Testis (tissue), 2 donors: Measurements from ENCODE around the gene IL5RA.

Experiments
- POLR2A ChIP-seq: fragments of 450-650 bp; IDR thresholded peaks from one replicate; pipeline ENCODE4 v1.6.1; 2017; ENCODE audit warnings: antibody characterized with exemption, mild to moderate bottlenecking, moderate library complexity
- TF ChIP-seq, protein P1 (sequence below), 3 experiments: fragments of 450-650 bp in 2 of 3; fragments of 200-600 bp in 1 of 3; sonication (generic) in 1 of 3; IDR thresholded peaks; one replicate each; pipeline ENCODE4 v1.5.1; 2016 to 2019; ENCODE audit warnings: antibody characterized with exemption in 3 of 3, mild to moderate bottlenecking in 2 of 3, moderate library complexity in 1 of 3

DNA sequence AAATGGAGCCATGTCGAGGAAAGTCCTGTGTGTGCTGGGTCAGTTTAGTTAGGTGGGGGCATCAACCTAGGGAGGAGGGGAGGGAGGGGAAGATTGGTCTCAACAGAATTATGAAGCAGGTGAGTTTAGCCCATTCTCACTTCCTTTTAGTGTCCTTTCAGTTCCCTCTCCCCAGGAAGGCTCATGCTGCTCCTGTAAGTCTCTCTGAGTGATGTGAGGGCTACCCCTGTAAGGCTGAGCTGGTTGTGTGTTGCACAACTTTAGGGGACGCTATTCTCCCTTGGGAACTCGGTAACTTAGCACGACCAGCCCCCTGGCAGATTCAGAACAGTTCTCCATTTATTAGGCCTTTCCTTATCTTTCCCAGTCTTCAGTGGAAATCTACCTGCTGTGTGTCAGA is 21.2 kb downstream of the IL5RA start:
- no peak for TF ChIP-seq POLR2A
- TF ChIP-seq, protein P1, sequence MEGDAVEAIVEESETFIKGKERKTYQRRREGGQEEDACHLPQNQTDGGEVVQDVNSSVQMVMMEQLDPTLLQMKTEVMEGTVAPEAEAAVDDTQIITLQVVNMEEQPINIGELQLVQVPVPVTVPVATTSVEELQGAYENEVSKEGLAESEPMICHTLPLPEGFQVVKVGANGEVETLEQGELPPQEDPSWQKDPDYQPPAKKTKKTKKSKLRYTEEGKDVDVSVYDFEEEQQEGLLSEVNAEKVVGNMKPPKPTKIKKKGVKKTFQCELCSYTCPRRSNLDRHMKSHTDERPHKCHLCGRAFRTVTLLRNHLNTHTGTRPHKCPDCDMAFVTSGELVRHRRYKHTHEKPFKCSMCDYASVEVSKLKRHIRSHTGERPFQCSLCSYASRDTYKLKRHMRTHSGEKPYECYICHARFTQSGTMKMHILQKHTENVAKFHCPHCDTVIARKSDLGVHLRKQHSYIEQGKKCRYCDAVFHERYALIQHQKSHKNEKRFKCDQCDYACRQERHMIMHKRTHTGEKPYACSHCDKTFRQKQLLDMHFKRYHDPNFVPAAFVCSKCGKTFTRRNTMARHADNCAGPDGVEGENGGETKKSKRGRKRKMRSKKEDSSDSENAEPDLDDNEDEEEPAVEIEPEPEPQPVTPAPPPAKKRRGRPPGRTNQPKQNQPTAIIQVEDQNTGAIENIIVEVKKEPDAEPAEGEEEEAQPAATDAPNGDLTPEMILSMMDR (IDR thresholded peaks at IDR 0.05), result no peak
